Measurements from ENCODE around the gene CS.
"Not testable (repeated sequence)": the region's sequence is repeated elsewhere in the genome, so short reads cannot be mapped to it uniquely, and the experiment has no call there.

Gene CS

DNA sequence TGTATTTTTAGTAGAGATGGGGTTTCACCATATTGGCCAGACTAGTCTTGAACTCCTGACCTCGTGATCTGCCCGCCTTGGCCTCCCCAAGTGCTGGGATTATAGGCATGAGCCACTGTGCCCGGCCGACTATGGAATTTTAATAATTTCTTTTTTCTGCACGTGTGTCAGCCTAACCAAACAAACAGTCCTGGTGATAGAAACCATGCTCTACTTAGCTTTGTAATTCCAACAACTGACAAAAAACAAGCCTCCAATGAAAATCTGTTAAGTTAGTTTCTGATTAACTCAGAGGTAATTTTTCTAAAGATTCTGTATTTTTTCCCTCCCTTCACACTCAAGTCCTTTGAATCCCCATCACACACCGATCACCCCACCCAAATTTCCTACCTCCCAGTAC lies 18.1 kb downstream of the CS start:
- no peak for DNase-seq

GRCh38 chr12:56280849-56281248 lies 19.3 kb downstream of the CS start:
- no peak for DNase-seq

DNA sequence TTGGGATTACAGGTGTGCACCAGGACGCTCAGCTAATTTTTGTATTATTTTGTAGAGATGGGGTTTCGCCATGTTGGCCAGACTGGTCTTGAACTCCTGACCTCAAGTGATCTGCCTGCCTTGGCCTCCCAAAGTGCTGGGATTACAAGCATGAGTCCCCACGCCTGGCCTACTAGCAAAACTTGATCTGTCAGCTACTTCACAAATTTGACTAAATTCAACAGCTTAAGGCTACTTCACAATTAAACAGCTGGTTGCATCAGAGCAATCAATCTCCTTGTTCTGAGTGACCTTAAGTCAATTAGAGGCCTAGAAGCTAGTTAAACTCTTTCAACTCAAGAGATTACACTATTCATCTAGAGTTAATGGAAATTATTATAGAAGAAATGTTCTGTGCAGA lies 21.2 kb downstream of the CS start:
- DNase-seq: no peak

- no peak for DNase-seq
Observed at GRCh38 chr12:56274299-56274698, 25.8 kb downstream of the CS start.

- not testable (repeated sequence) for DNase-seq
Observed at GRCh38 chr12:56272468-56272867, 27.7 kb downstream of the CS start.

DNA sequence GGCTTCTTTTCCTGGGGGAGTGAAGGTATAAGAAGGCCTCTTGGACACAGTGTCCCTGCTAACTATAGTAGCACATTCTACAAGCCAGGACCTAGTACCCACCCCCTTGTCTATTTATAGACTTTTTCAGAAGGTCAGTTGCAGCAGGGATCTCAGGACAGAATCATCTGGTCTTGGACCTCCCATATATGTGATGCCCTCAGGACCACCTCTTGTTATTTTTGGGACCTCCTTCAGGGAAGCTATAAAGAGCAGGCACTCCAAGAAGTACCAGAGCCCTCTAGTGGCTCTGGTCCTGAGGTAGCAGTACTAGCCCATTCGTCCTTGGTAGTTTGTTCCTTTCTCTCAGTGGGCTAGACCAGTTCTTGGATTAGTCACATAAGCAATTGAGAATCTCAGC lies 29.1 kb downstream of the CS start:
- no peak for DNase-seq

DNA sequence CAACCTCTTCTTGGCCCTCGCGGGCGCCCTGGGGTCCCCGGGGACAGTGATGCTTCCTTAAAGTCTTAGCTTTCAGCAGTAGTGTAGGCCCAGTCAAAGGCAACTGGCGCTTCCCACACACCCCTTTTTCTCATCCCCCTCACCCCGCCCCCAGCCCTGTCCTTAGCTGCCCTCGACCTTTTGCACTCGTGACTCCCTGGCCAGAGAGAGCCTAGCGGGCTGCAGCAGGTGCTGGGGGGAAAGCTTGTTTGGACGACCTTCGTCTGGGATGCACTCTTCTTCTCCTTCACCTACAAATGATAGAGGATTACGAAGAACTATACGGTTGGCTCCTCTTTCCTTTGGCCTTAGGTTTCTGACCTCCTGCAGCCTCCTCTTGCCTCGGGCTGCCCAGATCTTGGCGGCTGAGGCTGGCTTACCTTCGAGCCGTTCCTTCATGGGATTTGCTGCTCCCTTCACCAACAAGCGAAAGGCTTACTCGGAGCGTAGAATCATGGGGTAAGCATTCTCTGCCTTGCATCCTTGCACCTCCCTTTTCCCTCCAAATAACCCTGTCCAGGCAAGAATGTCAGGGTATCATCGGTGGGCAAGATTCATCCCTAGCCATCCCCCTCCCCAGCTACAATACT lies 32.6 kb downstream of the CS start:
- DNase-seq: peak in 7 of 51 donors; percentile 31 to 49 (median 38)

DNA sequence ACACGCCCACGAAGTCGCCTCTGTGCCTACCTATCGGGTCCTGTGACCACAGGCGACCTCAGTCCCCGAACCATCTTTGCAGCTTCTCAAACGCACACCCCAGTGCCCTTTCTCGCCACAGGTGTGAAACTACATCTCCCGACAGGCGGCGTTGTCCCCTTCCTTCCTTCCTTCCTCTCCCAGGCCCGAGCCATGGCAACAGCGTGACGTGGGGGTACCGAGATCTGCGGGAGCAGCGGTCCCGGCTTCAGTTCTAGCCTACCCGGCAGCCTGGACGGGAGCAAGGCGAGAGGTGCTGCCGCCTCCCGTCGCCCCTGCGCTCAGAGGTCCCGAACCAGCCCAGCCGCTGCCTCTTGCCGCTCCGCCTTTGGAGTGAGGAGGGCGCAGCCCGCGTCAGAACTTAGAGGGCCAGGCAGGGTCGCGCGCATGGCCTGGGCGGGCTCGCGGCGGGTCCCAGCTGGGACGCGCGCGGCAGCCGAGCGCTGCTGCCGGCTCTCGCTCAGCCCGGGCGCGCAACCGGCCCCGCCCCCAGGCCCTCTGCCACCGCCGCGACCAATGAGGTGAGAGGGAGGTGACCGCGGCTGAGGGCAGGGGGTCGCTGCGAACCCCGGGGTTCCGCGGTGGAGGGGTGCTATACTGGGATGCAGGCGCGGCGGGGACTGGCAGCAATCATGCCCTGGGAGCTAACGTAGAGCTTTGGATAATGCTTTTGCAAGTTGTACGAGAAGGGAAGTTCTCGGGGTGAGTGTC lies 33.3 kb downstream of the CS start, which contains the start of gene COQ10A:
Gene COQ10A, plus strand, starts transcription at position 250 of the 750 bp plus-strand sequence. Its CDS starts 177 bp downstream, at position 427.
- peak; percentile 30 to 92 (median 80) for DNase-seq

DNA sequence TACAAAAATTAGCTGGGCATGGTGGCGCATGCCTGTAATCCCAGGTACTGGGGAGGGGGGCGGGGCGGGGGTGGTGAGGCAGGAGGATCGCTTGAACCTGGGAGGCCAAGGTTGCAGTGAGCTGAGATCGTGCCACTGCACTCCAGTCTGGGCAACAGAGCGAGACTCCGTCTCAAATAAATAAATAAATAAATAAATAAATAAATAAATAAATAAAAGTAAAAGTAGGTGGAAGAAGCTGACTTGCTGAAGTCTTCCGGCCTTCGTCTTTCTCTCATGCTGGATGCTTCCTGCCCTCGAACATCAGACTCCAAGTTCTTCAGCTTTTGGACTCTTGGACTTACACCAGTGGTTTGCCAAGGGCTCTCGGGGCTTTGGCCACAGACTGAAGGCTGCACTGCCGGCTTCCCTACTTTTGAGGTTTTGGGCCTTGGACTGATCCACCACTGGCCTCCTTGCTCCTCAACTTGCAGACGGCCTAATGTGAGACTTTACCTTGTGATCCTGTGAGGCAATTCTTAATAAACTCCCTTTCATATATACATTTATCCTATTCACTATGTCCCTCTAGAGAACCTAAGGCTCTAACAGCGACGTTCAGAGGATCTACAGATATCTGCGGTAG lies 34.0 kb downstream of the CS start:
- peak in 2 of 51 donors; percentile 9 to 51 for DNase-seq

GRCh38 chr12:56262955-56263354 lies 37.2 kb downstream of the CS start:
- DNase-seq: not testable (repeated sequence)

- DNase-seq: no peak
Observed at GRCh38 chr12:56261503-56262232, 38.5 kb downstream of the CS start.

DNA sequence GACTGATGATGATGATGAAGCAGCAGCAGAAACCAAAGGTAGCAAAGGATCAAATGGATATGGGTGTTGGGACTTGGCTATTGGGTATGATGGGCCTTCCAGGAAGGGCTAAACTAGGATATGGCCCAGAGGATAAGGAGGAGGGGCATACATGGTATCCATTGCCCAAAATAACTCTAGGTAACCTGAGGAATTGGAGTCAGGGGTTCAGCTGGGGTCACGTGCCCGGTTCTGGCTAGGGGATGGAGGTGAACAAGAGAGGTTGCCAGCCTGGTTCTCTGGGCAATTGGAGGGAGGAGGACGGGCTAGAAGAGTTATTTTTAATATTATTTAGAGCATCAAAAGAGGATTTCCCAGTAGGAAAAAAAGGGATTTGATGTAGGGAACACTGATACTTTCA lies 39.2 kb downstream of the CS start:
- no peak for DNase-seq

DNA sequence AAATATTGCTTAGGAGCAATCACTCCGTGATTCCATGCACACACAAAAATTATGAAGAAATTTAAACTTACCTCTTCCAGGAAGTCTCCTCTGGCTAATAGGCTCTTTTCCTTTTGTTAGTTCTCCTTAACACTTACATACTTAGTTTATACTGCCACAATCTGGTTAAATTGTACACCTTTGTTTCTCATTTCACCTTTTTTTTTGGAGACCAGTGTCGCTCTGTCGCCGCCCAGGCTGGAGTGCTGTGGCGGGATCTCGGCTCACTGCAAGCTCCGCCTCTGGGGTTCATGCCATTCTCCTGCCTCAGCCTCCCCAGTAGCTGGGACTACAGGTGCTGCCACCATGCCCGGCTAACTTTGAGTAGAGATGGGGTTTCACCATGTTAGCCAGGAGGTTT lies 39.8 kb downstream of the CS start:
- DNase-seq: no peak

GRCh38 chr12:56258820-56259183 lies 41.3 kb downstream of the CS start:
- DNase-seq: no peak

DNA sequence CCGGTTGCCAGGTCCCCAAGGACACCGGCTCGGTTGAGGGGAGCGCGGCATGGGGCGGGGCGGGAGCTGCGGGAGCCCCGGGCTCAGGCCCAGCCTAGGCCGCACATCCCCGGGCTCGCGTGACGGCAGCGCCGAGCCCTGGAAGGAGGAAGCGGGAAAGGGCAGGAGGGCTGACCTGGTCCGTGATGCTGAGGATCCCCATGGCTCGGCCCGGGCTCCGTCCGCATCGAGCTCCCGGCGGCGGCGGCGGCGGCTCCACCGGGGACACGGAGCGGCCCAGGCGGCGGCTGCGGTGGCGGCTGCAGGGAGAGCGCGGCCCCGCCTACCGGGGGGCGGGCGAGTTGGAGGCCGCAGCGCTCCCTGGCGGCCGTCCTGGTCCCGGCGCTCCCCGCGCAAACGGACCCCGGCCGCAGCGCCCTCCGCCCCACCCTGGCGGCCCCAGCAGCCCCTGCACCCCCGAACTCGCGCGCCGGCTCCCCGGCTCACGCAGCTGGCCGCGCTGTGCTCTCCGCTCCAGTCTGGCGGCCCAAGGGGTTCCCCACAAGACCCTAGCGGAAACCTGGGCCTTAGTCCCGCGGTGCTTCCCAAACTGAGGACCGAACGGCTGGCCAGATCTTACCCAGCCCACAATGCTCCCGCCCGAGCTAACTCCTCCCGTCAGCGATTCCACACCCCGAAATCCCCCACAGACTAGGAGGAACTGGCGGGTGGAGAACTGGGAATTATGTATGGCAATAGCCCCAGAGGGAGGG lies 41.9 kb downstream of the CS start, which contains the start of gene ANKRD52:
Gene ANKRD52, minus strand, starts transcription at position 317 of the 752 bp plus-strand sequence. Its CDS starts 115 bp downstream, at position 202.
- peak in 50 of 51 donors; percentile 28 to 87 (median 63) for DNase-seq

DNA sequence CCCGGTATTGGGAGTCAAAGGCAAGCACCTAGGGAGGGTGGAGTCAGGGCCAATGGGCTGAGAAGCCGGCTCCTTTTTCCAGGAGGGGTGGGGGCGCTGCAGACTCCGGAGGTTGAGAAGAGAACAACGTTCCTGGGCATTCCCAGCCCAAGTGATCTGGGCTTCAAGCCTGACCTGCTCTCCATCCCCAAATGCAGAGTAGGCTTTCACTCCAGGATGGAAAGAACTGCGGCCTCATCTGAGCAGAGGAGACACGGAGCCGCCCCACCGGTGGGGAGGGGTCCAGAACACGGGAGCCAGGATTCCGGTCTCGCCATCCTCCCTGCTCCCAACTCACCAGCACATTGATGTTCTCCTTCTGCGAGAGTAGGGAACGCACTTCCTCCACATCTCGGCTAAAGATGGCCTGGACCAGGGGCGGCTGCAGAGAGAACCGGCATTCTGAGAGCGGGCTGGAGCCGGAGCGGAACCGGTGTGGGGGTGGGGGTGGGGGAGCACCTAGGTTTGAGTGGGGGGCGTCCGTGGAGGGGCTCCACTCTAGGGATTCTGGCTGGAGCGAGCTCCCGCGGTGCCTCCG lies 42.6 kb downstream of the CS start:
- DNase-seq: peak in 10 of 51 donors; percentile 3 to 44 (median 22)

GRCh38 chr12:56257071-56257470 lies 43.1 kb downstream of the CS start:
- DNase-seq: no peak

GRCh38 chr12:56256326-56256960 lies 43.7 kb downstream of the CS start:
- peak in 6 of 51 donors; percentile 7 to 73 (median 22) for DNase-seq

- DNase-seq: no peak
Observed at GRCh38 chr12:56255671-56256070, 44.5 kb downstream of the CS start.

DNA sequence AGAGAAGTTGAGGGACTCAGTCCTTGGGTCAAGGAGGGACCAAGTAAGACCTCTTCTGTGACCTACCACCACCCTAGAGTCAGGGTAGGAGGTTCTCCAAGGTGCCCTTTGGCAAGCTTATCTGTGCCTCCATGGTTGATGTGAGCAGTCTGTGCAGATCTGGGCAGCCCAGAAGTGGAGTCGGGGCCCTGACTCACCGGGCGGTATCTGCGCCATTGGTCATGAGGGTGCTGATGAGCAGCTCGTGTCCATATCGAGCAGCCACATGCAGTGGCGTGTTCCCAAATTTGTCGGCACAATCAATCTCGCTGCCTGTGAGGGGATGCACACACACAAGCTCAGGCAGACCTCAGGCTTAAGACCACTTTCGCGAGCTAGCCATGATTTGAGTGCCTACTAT lies 47.0 kb downstream of the CS start:
- no peak for DNase-seq
